NCI-H2196 (cell line): ENCODE results near the gene SLC39A6.
"Not testable (repeated sequence)": the region's sequence is repeated elsewhere in the genome, so short reads cannot be mapped to it uniquely, and the experiment has no call there.

Experiments used
- DNase-seq: peaks from one replicate; lab custom pipeline; 2025; ENCODE audit not compliant: unreplicated experiment; lab: John Stamatoyannopoulos, UW

Gene SLC39A6

GRCh38 chr18:36099311-36099710 lies 29.8 kb downstream of the SLC39A6 start:
- no peak for DNase-seq

GRCh38 chr18:36096955-36097354 lies 32.2 kb downstream of the SLC39A6 start:
- no peak for DNase-seq

GRCh38 chr18:36095936-36096519 lies 33.1 kb downstream of the SLC39A6 start:
- DNase-seq = peak; percentile 5

- DNase-seq = no peak
Observed at GRCh38 chr18:36094431-36094830, 34.7 kb downstream of the SLC39A6 start.

GRCh38 chr18:36092116-36092515 lies 37.0 kb downstream of the SLC39A6 start:
- DNase-seq = not testable (repeated sequence)

DNA sequence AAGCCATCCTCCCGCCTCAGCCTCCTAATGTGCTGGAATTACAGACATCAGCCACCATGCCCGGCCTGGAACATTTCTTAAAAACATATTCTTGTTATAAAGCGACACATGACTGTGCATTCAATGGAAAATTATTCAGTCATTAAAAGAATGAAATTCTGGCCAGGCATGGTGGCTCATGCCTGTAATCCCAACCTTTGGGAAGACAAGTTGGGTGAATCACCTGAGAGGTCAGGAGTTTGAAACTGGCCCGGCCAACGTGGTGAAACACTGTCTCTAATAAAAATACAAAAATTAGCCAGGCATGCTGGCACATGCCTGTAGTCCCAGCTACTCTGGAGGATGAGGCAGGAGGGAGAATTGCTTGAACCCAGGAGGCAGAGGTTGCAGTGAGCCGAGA lies 40.1 kb downstream of the SLC39A6 start:
- DNase-seq = no peak

- DNase-seq = no peak
Observed at GRCh38 chr18:36088256-36088655, 40.9 kb downstream of the SLC39A6 start.

- DNase-seq = no peak
Observed at GRCh38 chr18:36086186-36086585, 43.0 kb downstream of the SLC39A6 start.

- DNase-seq = no peak
Observed at GRCh38 chr18:36085195-36085594, 43.9 kb downstream of the SLC39A6 start.

DNA sequence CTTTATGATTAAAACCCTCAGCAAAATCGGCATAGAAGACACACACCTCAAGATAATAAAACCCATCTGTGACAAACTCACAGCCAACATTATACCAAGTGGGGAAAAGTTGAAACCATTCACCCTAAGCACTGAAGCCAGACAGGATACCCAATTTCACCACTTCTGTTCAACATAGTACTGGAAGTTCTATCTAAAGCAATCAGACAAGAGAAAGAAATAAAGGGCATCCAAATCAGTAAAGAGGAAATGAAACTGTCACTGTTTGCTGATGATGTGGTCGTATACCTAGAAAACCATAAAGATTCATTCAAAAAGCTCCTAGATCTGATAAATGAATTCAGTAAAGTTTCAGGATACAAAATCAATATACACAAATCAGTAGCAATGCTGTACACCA lies 45.4 kb downstream of the SLC39A6 start:
- DNase-seq = no peak

- not testable (repeated sequence) for DNase-seq
Observed at GRCh38 chr18:36081118-36081517, 48.0 kb downstream of the SLC39A6 start.

- no peak for DNase-seq
Observed at GRCh38 chr18:36078751-36079529, 50.2 kb downstream of the SLC39A6 start.

DNA sequence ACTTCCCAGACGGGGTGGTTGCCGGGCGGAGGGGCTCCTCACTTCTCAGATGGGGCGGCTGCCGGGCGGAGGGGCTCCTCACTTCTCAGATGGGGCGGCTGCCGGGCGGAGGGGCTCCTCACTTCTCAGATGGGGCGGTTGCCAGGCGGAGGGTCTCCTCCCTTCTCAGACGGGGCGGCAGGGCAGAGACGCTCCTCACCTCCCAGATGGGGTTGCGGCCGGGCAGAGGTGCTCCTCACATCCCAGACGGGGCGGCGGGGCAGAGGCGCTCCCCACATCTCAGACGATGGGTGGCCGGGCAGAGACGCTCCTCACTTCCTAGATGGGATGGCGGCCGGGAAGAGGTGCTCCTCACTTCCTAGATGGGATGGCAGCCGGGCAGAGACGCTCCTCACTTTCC lies 51.4 kb downstream of the SLC39A6 start:
- DNase-seq = not testable (repeated sequence)

- DNase-seq = no peak
Observed at GRCh38 chr18:36075862-36076587, 53.1 kb downstream of the SLC39A6 start.

DNA sequence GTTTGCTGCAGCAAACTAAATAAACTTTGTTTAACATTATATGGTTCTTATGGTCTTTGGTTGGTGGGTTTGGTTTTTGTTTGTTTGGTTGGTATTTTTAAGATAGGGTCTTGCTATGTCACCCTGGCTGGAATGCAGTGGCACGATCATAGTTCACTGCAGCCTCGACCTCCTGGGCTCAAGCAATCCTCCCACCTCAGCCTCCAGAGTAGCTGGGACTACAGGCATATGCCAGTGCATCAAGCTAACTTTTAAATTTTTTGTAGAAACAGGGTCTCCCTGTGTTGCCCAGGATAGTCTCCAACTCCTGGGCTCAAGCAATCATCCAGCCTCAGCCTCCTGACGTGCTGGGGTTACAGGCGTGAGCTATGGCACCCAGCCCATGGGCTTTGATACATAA lies 54.7 kb downstream of the SLC39A6 start:
- DNase-seq = no peak

GRCh38 chr18:36073676-36074075 lies 55.5 kb downstream of the SLC39A6 start:
- DNase-seq = no peak

- not testable (repeated sequence) for DNase-seq
Observed at GRCh38 chr18:36072406-36072805, 56.7 kb downstream of the SLC39A6 start.

GRCh38 chr18:36067055-36067957 lies 61.8 kb downstream of the SLC39A6 start, which contains the start of gene RPRD1A:
Gene RPRD1A, minus strand, starts transcription at chr18:36067559. Its CDS starts 155 bp downstream, at chr18:36067404.
- DNase-seq = peak; percentile 82

DNA sequence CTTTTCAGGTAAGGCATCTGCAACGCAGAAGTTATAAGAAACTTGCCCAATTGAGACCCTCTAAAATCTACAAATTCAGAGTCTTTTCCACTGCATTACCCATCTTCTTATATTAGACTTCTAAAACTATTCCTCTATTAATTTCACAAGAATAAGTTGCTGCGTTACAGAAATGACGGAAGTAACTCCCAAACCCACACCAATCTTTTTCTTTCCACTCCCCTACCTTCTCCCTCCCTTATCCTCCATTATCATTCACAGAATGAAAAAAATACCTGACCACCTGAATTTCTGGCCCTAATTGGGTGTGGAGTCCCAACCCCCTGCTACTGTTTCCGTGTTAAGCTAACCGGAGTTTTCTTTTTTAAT lies 62.5 kb downstream of the SLC39A6 start:
- no peak for DNase-seq

DNA sequence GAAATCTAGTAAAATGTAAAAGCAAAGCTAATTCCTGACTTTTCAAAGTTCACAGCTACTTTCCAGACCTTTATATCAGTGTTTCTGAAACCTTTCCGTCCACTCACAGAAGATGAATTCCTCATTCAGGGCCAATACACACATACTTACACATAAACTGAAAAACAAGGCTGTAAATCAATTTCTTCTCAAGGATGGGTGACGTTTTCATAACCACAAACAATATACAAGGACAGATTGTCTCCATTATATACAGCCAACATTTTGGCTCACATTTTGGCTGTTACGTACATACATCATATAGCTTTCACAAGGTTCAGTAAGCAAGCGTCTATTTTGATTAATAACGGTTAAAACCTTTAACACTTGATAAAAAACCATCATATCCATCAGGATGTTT lies 63.1 kb downstream of the SLC39A6 start:
- DNase-seq = no peak

- not testable (repeated sequence) for DNase-seq
Observed at GRCh38 chr18:36064809-36065079, 64.4 kb downstream of the SLC39A6 start.
